CD14-positive monocyte (primary cell): ENCODE measurements around the gene RHOT2. TPM values are rescaled to one million over a fixed set of nuclear protein-coding genes. Genes with fewer than 3 reads are reported as not detected.

Experiments
- DNase-seq, 3 donors: peaks; one replicate each; pipeline ENCODE4 v3.0.0-alpha.2; 2011 to 2022
- H2AFZ ChIP-seq: 2 replicates; pipeline ENCODE4 v1.6.0; 2012; ENCODE audit warnings: mild to moderate bottlenecking, low read depth, low read length, inconsistent platforms; ENCODE audit not compliant: insufficient read depth, poor library complexity, severe bottlenecking
- H3K27ac ChIP-seq, 2 donors: 1 replicate in 1 of 2; 2 replicates in 1 of 2; pipeline ENCODE4 v1.5.1; 2012 to 2013; ENCODE audit warnings: low read length in 2 of 2, control low read depth in 1 of 2, inconsistent platforms in 1 of 2, low read depth in 1 of 2, mild to moderate bottlenecking in 1 of 2
- H3K27me3 ChIP-seq, 2 donors: one replicate each; pipeline versions ENCODE4 v1.6.0 to v1.6.1; 2011 to 2013; ENCODE audit warnings: low read length in 2 of 2; ENCODE audit not compliant: control insufficient read depth in 2 of 2, insufficient read depth in 2 of 2
- H3K36me3 ChIP-seq, 2 donors: replicated peaks in 1 of 2; 1 replicate in 1 of 2; 2 replicates in 1 of 2; pipeline versions ENCODE4 v1.5.1 to v1.6.1; 2012 to 2013; ENCODE audit warnings: low read length in 2 of 2, control low read depth in 1 of 2, inconsistent platforms in 1 of 2, mild to moderate bottlenecking in 1 of 2; ENCODE audit not compliant: insufficient read depth in 2 of 2, control insufficient read depth in 1 of 2
- H3K4me1 ChIP-seq, 2 donors: 1 replicate in 1 of 2; 2 replicates in 1 of 2; pipeline versions ENCODE4 v1.5.1 to v1.6.1; 2012 to 2013; ENCODE audit warnings: low read length in 2 of 2, control low read depth in 1 of 2, inconsistent platforms in 1 of 2, mild to moderate bottlenecking in 1 of 2, moderate library complexity in 1 of 2; ENCODE audit not compliant: insufficient read depth in 2 of 2, control insufficient read depth in 1 of 2
- H3K4me2 ChIP-seq: replicated peaks from 2 replicates; pipeline ENCODE3; 2012; ENCODE audit warnings: low read length, moderate library complexity, mild to moderate bottlenecking; ENCODE audit not compliant: poor library complexity, severe bottlenecking; ENCODE audit errors: extremely low read depth
- H3K4me3 ChIP-seq, 3 experiments: fragments of 200-600 bp in 1 of 3; sonication (generic) in 1 of 3; replicated peaks in 1 of 3; 1 replicate in 2 of 3; 2 replicates in 1 of 3; pipeline ENCODE4 v1.5.1; 2011 to 2013; ENCODE audit warnings: low read length in 3 of 3, mild to moderate bottlenecking in 3 of 3, control low read depth in 2 of 3, low read depth in 2 of 3, inconsistent platforms in 1 of 3, moderate library complexity in 1 of 3
- H3K79me2 ChIP-seq: 2 replicates; pipeline ENCODE4 v1.6.0; 2012; ENCODE audit warnings: mild to moderate bottlenecking, control low read depth, inconsistent platforms, low read length, moderate library complexity; ENCODE audit not compliant: insufficient read depth
- H3K9ac ChIP-seq: 2 replicates; pipeline ENCODE4 v1.6.0; 2017; ENCODE audit warnings: low read length, mild to moderate bottlenecking; ENCODE audit not compliant: insufficient read depth, poor library complexity, severe bottlenecking
- H3K9me3 ChIP-seq, 2 donors: replicated peaks in 1 of 2; 1 replicate in 1 of 2; 2 replicates in 1 of 2; pipeline versions ENCODE4 v1.5.1 to v1.6.1; 2012 to 2013; ENCODE audit warnings: low read length in 2 of 2, control low read depth in 1 of 2; ENCODE audit not compliant: control insufficient read depth in 1 of 2, insufficient read depth in 1 of 2
- H4K20me1 ChIP-seq: 2 replicates; pipeline ENCODE4 v1.6.0; 2012; ENCODE audit warnings: mild to moderate bottlenecking, low read length, control low read depth, moderate library complexity; ENCODE audit not compliant: insufficient read depth
- H3K27ac Mint-ChIP-seq, 7 donors: one replicate each; pipeline ENCODE4 v1.8.0; 2020; ENCODE audit warnings: mild to moderate bottlenecking in 7 of 7, mixed read lengths in 7 of 7, moderate library complexity in 6 of 7, inconsistent platforms in 2 of 7
- H3K27me3 Mint-ChIP-seq, 3 donors: one replicate each; pipeline ENCODE4 v1.8.0; 2021 to 2022; ENCODE audit warnings: low read depth in 3 of 3, mild to moderate bottlenecking in 3 of 3, mixed read lengths in 3 of 3, moderate library complexity in 3 of 3, inconsistent platforms in 1 of 3
- H3K36me3 Mint-ChIP-seq, 2 donors: one replicate each; pipeline ENCODE4 v1.8.0; 2020; ENCODE audit warnings: mixed read lengths in 2 of 2, inconsistent platforms in 1 of 2, mild to moderate bottlenecking in 1 of 2
- H3K4me1 Mint-ChIP-seq: one replicate; pipeline ENCODE4 v1.8.0; 2020; ENCODE audit warnings: mild to moderate bottlenecking, mixed read lengths
- H3K4me3 Mint-ChIP-seq, 2 donors: one replicate each; pipeline ENCODE4 v1.8.0; 2020; ENCODE audit warnings: mild to moderate bottlenecking in 2 of 2, mixed read lengths in 2 of 2, moderate library complexity in 1 of 2
- H3K9me3 Mint-ChIP-seq, 7 donors: one replicate each; pipeline ENCODE4 v1.8.0; 2020 to 2022; ENCODE audit warnings: mixed read lengths in 7 of 7, mild to moderate bottlenecking in 6 of 7, moderate library complexity in 6 of 7, inconsistent platforms in 2 of 7
- CTCF ChIP-seq: fragments of 200-600 bp; IDR thresholded peaks from one replicate; pipeline ENCODE4 v1.8.0; 2022; ENCODE audit warnings: antibody characterized with exemption, mild to moderate bottlenecking
- WGBS: methylation state at CpG from one replicate; pipeline ENCODE4 v1.1.5; 2013; ENCODE audit warnings: missing lambda C conversion rate; ENCODE audit not compliant: insufficient coverage; 5-methylcytosine and 5-hydroxymethylcytosine counted together
- intact Hi-C, 2 donors: fragments of 100-400 bp; cut with micrococcal nuclease; formaldehyde crosslinking; loops; one replicate each; pipeline versions ENCODE4 v1.15.0 to v1.15.1; 2023
- polyA plus RNA-seq, 3 donors: library from polyadenylated mRNA; depleted of rRNA in 1 of 3; unstranded in 2 of 3; stranded (reverse) in 1 of 3; fragments of 300-500 nt in 2 of 3; fragments of >200 nt in 1 of 3; fragmentation: Illumina TruSeq in 2 of 3; gene quantifications; 1 replicate in 2 of 3; 2 replicates in 1 of 3; pipeline ENCODE4 v1.2.3, GENCODE V29; 2012 to 2021

Gene RHOT2
- polyA plus RNA-seq, 3 donors = 25.4 to 276 (median 26.3) TPM

GRCh38 chr16:648781-649589 is 18.9 kb upstream of the RHOT2 start, which contains the start of gene WDR90:
Gene WDR90, plus strand, starts transcription at chr16:649365. Its CDS starts 52 bp downstream, at chr16:649417.
- Mint-ChIP-seq H3K9me3 (peaks cover 0 to 2% (median 0%) of the 10 kb centered on the region in 7 donors), H3K27ac (peak within 1 kb of the TSS; percentile 72 to 91 (median 87)), H3K4me3 (peak within 1 kb of the TSS; percentile 73 to 85), H3K27me3 (peaks cover 0 to 3% (median 0%) of the 10 kb centered on the region in 3 donors), H3K36me3 (peaks cover 5 to 21% of the 10 kb centered on the region in 2 donors), H3K4me1 (peaks cover 32% of the 10 kb centered on the region)
- Histone ChIP-seq H3K9ac (peak within 1 kb of the TSS; percentile 85), H3K36me3 (no peaks in the 10 kb centered on the region), H2AFZ (peak within 1 kb of the TSS; percentile 94), H4K20me1 (peaks cover 38% of the 10 kb centered on the region), H3K27me3 (no peaks in the 10 kb centered on the region), H3K9me3 (no peaks in the 10 kb centered on the region), H3K79me2 (peaks cover 10% of the 10 kb centered on the region), H3K4me2 (peak within 1 kb of the TSS; percentile 85), H3K4me3 (peak within 1 kb of the TSS; percentile 36 to 79 (median 67)), H3K27ac (peak within 1 kb of the TSS; percentile 82 to 90), H3K4me1 (peaks cover 18 to 39% of the 10 kb centered on the region in 2 donors)
- intact Hi-C loops = no loop called here
- DNase-seq = peak; percentile 91 to 94 (median 94)
- whole genome bisulfite sequencing = under 1% methylated on average over 91 of the region's 91 CpGs
- TF ChIP-seq CTCF = no peak

GRCh38 chr16:649631-650030 is 18.3 kb upstream of the RHOT2 start:
- H3K4me2 ChIP-seq = peak overlapping the region; percentile 85
- H3K36me3 ChIP-seq = no peaks in the 10 kb centered on the region
- peaks cover 1 to 20% of the 10 kb centered on the region in 2 donors for H3K36me3 Mint-ChIP-seq
- peaks cover 0 to 3% (median 0%) of the 10 kb centered on the region in 3 donors for H3K27me3 Mint-ChIP-seq
- DNase-seq = no peak
- H3K9me3 ChIP-seq = no peaks in the 10 kb centered on the region
- peak overlapping the region; percentile 94 for H2AFZ ChIP-seq
- H3K4me1 ChIP-seq = peaks cover 18 to 37% of the 10 kb centered on the region in 2 donors
- peaks cover 31% of the 10 kb centered on the region for H4K20me1 ChIP-seq
- H3K27ac Mint-ChIP-seq = no peak overlapping the region
- H3K27ac ChIP-seq = no peak overlapping the region
- peaks cover 0 to 2% (median 0%) of the 10 kb centered on the region in 7 donors for H3K9me3 Mint-ChIP-seq
- no peaks in the 10 kb centered on the region for H3K27me3 ChIP-seq
- H3K4me3 Mint-ChIP-seq = peak overlapping the region; percentile 59 to 68
- peaks cover 10% of the 10 kb centered on the region for H3K79me2 ChIP-seq
- no peak for TF ChIP-seq CTCF
- WGBS = 2% methylated on average over 44 of the region's 44 CpGs
- peak overlapping the region; percentile 9 to 79 (median 36) for H3K4me3 ChIP-seq
- intact Hi-C loops = loop anchor here in 1 of 2 donors (5.0 kb wide), 1 partner anchor 67 kb away; no protein-coding TSS in a partner anchor
- H3K4me1 Mint-ChIP-seq = peaks cover 25% of the 10 kb centered on the region
- peak overlapping the region; percentile 85 for H3K9ac ChIP-seq
